Activated CD4-positive, CD25-positive, alpha-beta regulatory T cell treated with anti-CD3 and anti-CD28 coated beads, Interleukin-2, amount 50 U/mL, for 72 hours (primary cell): ENCODE results near the gene CDS1.
A peak's percentile ranks its signal among the peaks of the same experiment; 100 is the strongest.
"Not testable (repeated sequence)": the region's sequence is repeated elsewhere in the genome, so short reads cannot be mapped to it uniquely, and the experiment has no call there.

Source experiments
- DNase-seq: peaks from one replicate; pipeline ENCODE4 v3.0.0; 2021

CDS1 gene

GRCh38 chr4:84582988-84583875, at the start of gene CDS1:
CDS1 (plus strand) TSS chr4:84583127; CDS start chr4:84583402, 275 bp downstream.
- DNase-seq: peak; percentile 32

- DNase-seq: no peak
Observed at GRCh38 chr4:84535901-84536300, 47.0 kb upstream of the CDS1 start.

GRCh38 chr4:84545093-84545492, 37.8 kb upstream of the CDS1 start:
- DNase-seq: no peak

- DNase-seq: no peak
Observed at GRCh38 chr4:84547211-84547610, 35.7 kb upstream of the CDS1 start.

GRCh38 chr4:84549191-84549590, 33.7 kb upstream of the CDS1 start:
- DNase-seq: not testable (repeated sequence)

- no peak for DNase-seq
Observed at GRCh38 chr4:84562156-84562555, 20.8 kb upstream of the CDS1 start.

- no peak for DNase-seq
Observed at GRCh38 chr4:84563002-84563401, 19.9 kb upstream of the CDS1 start.

- DNase-seq: no peak
Observed at GRCh38 chr4:84565951-84566350, 17.0 kb upstream of the CDS1 start.

- no peak for DNase-seq
Observed at GRCh38 chr4:84568496-84568895, 14.4 kb upstream of the CDS1 start.

- no peak for DNase-seq
Observed at GRCh38 chr4:84569009-84569408, 13.9 kb upstream of the CDS1 start.

GRCh38 chr4:84573385-84574068, 9.4 kb upstream of the CDS1 start:
- DNase-seq: no peak

- no peak for DNase-seq
Observed at GRCh38 chr4:84574069-84574720, 8.7 kb upstream of the CDS1 start.

GRCh38 chr4:84578540-84579402, 4.2 kb upstream of the CDS1 start:
- no peak for DNase-seq

GRCh38 chr4:84579403-84579776, 3.5 kb upstream of the CDS1 start:
- no peak for DNase-seq

- DNase-seq: peak; percentile 79
Observed at GRCh38 chr4:84582302-84582987, 482 bp upstream of the CDS1 start.

- no peak for DNase-seq
Observed at GRCh38 chr4:84583876-84584380, 1.0 kb downstream of the CDS1 start.

GRCh38 chr4:84585251-84585650, 2.3 kb downstream of the CDS1 start:
- no peak for DNase-seq

GRCh38 chr4:84594724-84595123, 11.8 kb downstream of the CDS1 start:
- DNase-seq: no peak

GRCh38 chr4:84596826-84597225, 13.9 kb downstream of the CDS1 start:
- DNase-seq: no peak

GRCh38 chr4:84597450-84597849, 14.5 kb downstream of the CDS1 start:
- no peak for DNase-seq

- DNase-seq: no peak
Observed at GRCh38 chr4:84606645-84607044, 23.7 kb downstream of the CDS1 start.

- DNase-seq: no peak
Observed at GRCh38 chr4:84611531-84611930, 28.6 kb downstream of the CDS1 start.
